Endothelial cell of hepatic sinusoid (primary cell): ENCODE data around the gene HIPK2.
"Not testable (repeated sequence)": the region's sequence is repeated elsewhere in the genome, so short reads cannot be mapped to it uniquely, and the experiment has no call there.

Source experiments
- in situ Hi-C: cut with HindIII; loops from 2 replicates; pipeline ENCODE4 v1.10.0; 2017; ENCODE audit warnings: low sequenced_read_pairs

Gene HIPK2

GRCh38 chr7:139635526-139636302 is 142.1 kb downstream of the HIPK2 start:
- in situ Hi-C loops: no loop called here

GRCh38 chr7:139634087-139634486 is 143.7 kb downstream of the HIPK2 start:
- in situ Hi-C loops: no loop called here

- in situ Hi-C loops: no loop called here
These were observed 146.2 kb downstream of the HIPK2 start for GRCh38 chr7:139631520-139632031.

GRCh38 chr7:139630643-139631519 is 146.9 kb downstream of the HIPK2 start:
- in situ Hi-C loops: no loop called here

DNA sequence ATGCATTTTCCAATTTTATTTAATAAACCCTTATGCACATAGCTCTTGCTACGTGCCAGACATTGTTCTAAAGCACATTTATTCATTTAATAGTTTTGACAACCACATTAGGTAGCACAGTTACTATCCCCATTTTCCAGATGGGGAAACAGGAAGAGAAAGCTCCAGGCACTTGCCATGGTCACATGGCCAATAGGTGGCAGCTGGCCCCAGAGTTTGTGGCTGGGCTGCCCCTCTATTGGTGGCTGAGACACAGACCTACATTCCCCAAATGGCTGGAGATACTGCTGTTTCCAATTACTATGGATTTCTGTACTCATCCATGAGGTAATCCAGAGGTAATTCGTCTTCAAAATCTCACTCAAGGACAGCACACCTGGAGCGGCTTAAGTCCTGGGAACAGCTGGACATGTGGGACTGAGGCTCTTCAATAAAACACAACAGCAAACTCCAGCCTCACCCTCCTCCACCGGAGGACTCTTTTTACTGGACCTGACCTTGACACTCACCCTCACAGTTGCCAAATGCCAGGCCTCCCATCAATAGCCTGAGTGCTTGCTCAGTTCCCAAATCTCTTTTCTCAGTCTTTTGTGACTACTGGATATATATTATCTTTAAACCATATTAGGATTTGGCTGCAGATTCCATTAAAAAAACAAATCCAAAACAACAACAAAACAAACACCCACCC is 148.3 kb downstream of the HIPK2 start:
- in situ Hi-C loops: no loop called here

GRCh38 chr7:139627831-139628230 is 150.0 kb downstream of the HIPK2 start:
- in situ Hi-C loops: no loop called here

- in situ Hi-C loops: no loop called here
These were observed 151.0 kb downstream of the HIPK2 start for GRCh38 chr7:139626817-139627216.

GRCh38 chr7:139623518-139623917 is 154.3 kb downstream of the HIPK2 start:
- in situ Hi-C loops: no loop called here

- in situ Hi-C loops: no loop called here
These were observed 157.0 kb downstream of the HIPK2 start for GRCh38 chr7:139620676-139621344.

GRCh38 chr7:139619367-139619657 is 158.5 kb downstream of the HIPK2 start:
- in situ Hi-C loops: no loop called here

GRCh38 chr7:139618482-139619366 is 159.1 kb downstream of the HIPK2 start:
- in situ Hi-C loops: no loop called here

DNA sequence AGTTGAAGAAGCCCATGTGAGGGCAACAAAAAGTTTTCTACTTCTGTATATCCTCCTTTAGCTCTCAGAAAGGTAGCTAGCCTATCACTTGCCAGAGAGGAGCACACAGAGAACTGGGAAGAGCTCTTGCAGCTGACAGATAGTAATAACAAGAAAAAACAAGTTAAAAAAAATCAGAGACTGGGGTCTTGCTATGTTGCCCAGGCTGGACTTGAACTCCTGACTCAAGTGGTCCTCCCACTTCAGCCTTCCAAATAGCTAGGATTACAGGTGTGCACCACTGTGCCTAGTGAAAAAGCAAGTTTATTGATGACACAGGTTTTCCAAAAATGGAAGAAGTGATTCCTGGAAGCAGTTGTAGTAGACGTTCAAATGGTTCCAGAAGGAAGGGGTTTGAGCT is 160.7 kb downstream of the HIPK2 start:
- in situ Hi-C loops: no loop called here

- in situ Hi-C loops: no loop called here
These were observed 162.9 kb downstream of the HIPK2 start for GRCh38 chr7:139614886-139615285.

GRCh38 chr7:139613971-139614411 is 163.8 kb downstream of the HIPK2 start:
- in situ Hi-C loops: no loop called here

GRCh38 chr7:139611556-139611955 is 166.2 kb downstream of the HIPK2 start:
- in situ Hi-C loops: not testable (repeated sequence)

GRCh38 chr7:139610595-139610994 is 167.2 kb downstream of the HIPK2 start:
- in situ Hi-C loops: no loop called here

DNA sequence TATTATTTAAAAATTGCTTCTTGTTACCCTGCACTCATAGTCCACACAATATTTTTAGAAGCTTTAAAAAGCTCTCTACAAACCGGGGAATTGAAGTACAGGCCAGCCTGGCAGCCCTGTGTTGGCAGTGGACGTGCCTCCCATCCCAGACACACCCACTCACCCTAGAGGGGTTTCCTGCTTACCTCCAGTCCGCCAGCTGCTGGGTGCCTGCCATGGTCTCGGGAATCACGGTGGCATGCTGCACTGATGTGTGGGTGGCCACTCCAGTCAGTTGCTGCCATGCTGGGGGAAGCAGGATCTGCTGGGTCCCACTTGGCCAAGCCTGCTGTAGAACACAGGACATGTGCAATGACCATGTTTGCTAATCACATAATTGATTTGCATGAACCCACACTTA is 173.9 kb downstream of the HIPK2 start:
- in situ Hi-C loops: loop anchor here (5.0 kb wide), 2 partner anchors 107 to 403 kb away; no protein-coding TSS in a partner anchor

GRCh38 chr7:139603282-139603681 is 174.5 kb downstream of the HIPK2 start:
- in situ Hi-C loops: loop anchor here (5.0 kb wide), 2 partner anchors 106 to 404 kb away; no protein-coding TSS in a partner anchor

GRCh38 chr7:139602143-139602722 is 175.6 kb downstream of the HIPK2 start:
- in situ Hi-C loops: loop anchor here (5.0 kb wide), 2 partner anchors 105 to 405 kb away; no protein-coding TSS in a partner anchor
